GM13977 (cell line): ENCODE data around the gene NRF1.

Experiments
- DNase-seq: peaks from one replicate; pipeline ENCODE4 v3.0.0; 2012; ENCODE audit warnings: low spot score
- in situ Hi-C: fragments of 300-500 bp; cut with MboI; formaldehyde crosslinking; loops from one replicate; pipeline ENCODE4 v1.12.0; 2022; ENCODE audit warnings: low sequenced_read_pairs, low pct_unique_long_range_greater_than_20kb, mixed read lengths, inconsistent platforms; ENCODE audit not compliant: unreplicated experiment
- TF ChIP-seq, protein P1 (sequence below): IDR thresholded peaks from 2 replicates; pipeline ENCODE4 v1.5.1; 2012; ENCODE audit warnings: mild to moderate bottlenecking, control low read depth; ENCODE audit not compliant: insufficient read depth; ENCODE audit errors: extremely low read depth, missing control alignments

NRF1 gene

DNA sequence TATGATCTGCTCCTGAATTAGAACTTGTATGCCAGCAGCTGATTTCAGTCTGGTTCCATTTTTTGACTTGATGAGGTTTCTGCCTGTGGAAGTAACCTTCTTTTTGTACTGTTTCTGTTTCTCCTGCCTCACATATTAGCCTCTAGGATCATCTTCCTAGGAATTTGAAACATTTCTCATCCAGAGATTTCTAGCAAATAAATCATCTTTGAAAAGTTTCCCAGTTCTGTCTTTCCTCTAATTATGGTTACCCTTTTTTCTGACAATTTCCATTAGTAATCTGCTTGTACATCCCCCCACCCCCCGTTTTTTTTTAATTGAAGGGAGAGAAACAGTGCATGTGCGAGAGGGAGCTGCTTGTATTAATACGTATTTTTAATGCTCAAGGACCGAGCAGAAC lies 92.2 kb downstream of the NRF1 start:
- no peak for DNase-seq

DNA sequence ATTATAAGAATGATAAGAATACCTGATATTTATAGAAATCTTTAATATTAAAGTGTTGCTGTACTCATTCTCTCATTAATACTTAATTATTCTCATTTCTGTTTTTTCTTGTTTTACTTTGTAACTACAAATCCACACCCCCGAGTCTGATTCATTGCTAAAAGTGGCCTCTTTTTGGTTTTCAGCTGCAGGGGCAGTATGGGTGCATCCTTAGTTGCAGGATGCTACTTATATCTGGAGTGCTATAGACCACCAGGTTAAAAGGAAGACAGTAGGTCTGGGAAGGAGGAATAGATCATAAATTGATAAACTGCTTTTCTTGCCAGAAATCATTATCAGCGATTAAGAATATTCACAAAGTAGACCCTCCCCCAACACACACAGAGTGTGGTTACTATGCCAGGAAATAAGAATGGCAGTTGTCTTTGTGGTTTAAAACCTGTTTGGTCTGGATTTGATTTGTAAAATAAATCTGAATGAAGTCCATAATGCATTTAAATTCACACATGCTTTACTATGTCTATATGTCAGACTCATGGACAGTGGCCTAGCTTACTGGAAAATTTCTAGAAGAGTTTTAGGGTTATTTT lies 96.5 kb downstream of the NRF1 start:
- in situ Hi-C loops, result no loop called here
- DNase-seq, result no peak
- TF ChIP-seq, protein P1, sequence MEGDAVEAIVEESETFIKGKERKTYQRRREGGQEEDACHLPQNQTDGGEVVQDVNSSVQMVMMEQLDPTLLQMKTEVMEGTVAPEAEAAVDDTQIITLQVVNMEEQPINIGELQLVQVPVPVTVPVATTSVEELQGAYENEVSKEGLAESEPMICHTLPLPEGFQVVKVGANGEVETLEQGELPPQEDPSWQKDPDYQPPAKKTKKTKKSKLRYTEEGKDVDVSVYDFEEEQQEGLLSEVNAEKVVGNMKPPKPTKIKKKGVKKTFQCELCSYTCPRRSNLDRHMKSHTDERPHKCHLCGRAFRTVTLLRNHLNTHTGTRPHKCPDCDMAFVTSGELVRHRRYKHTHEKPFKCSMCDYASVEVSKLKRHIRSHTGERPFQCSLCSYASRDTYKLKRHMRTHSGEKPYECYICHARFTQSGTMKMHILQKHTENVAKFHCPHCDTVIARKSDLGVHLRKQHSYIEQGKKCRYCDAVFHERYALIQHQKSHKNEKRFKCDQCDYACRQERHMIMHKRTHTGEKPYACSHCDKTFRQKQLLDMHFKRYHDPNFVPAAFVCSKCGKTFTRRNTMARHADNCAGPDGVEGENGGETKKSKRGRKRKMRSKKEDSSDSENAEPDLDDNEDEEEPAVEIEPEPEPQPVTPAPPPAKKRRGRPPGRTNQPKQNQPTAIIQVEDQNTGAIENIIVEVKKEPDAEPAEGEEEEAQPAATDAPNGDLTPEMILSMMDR, result no peak

More for the DNA sequence above, 92.2 kb downstream of the NRF1 start:
- TF ChIP-seq, protein P1, result no peak
- in situ Hi-C loops, result no loop called here

DNA sequence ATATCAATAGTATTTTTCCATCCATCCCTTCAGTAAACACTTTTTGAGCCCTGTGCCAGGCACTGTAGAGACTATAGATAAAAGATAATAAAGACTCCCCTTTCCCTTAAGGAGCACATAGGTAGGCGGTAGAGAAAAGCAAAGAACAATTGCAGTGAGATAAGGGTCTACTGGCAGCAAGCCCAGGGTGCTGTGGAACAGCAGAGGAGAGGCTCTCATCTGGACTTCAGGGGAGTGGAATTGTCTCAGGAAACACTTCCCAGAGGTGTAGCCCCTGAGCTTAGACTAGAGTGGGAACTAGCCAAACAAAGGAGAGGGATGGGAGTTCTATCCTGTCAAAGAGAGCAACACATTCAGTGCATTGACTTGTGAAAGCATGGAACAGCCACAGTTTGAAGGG lies 102.0 kb downstream of the NRF1 start:
- in situ Hi-C loops, result no loop called here
- no peak for DNase-seq
- TF ChIP-seq, protein P1, result no peak

DNA sequence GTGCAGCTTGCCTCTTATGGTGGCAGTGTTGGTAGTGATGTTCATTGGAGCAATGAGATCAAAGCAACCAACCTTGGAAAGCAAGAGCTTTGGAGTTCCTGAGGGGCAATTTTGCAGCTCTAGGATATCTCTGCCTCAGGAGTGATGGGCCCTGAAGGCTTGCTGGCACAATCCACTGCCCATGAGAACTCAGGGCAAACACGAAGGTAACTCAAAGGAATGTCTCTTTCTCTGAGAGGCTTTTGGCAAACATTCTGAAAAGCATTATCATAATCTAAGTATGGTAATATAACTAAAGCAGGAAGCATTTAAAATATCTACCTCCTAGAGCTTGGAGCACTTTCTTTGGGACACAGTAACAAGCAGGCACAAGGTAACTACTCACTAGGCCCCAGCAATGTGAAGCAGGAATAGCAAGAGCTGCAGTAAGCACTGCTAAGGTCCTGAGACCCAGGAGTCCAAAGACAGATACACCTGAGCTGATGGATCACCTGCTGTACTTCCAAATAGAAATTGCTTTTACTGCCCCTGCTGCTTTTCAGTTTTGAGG lies 103.1 kb downstream of the NRF1 start:
- TF ChIP-seq, protein P1, result no peak
- DNase-seq, result no peak
- in situ Hi-C loops, result no loop called here

GRCh38 chr7:129719980-129720732 lies 108.6 kb downstream of the NRF1 start:
- TF ChIP-seq, protein P1, result no peak
- no peak for DNase-seq
- in situ Hi-C loops, result no loop called here

DNA sequence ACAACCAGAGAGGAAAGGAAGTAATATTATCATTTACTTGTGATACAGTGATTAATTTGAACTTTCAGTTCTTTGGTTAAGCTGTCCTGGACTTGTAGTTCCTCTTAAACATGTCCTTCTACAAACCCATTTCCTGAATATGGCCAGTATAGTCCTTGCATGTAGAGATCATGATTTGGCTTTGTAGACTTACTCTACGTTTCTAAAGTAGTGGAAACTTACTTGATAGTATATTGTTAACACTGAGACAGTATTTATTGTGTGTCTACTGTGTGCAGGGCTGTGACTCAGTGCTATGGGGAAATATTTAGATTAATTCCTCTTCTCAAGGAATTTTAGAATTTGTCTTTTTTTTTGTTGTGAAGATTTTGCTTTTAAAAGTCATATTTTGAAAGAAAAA lies 109.5 kb downstream of the NRF1 start:
- no peak for DNase-seq
- in situ Hi-C loops, result no loop called here
- TF ChIP-seq, protein P1, result no peak
